ENCODE measurements around the gene POU2F1. TPM values are rescaled to one million over a fixed set of nuclear protein-coding genes. Genes with fewer than 3 reads are reported as not detected.

Gene POU2F1
- total and polyA plus RNA-seq, 2 donors (not counting 1 experiment from before 2014, with no cell fraction given) = 5.2 to 48.8 TPM

DNA sequence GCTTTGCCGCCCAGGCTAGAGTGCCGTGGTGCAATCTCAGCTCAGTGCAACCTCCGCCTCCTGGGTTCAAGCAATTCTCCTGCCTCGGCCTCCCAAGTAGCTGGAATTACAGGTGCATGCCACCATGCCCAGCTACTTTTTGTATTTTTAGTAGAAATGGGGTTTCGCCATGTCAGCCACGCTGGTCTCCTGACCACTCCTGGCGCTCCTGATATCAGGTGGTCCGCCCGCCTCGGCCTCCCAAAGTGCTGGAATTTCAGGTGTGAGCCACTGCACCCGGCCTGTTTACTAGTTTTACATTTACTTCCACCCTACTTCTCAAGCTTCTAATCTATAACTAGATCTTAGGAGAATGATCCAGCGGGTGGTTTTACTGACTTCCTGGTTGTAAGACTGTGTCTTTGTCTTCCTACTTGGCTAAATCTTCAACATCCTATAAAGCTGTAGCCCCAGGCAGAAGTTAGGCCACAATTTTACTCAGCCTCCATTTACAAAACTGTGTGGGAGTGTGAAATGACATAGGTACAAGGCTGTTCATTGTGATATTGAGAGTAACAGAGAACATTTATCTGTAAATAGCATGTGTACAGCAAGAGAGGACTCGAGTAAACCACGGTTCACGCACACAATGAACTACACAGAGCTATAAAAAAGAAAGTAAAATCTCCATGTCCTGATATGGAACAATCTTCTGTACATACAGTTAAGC, 9.6 kb upstream of the POU2F1 start:
- H3K9ac ChIP-seq (ENCODE audit: low read length) = no peak overlapping the region
- peaks cover 0 to 4% of the 10 kb centered on the region in 2 donors for H3K4me1 ChIP-seq (ENCODE audit: control insufficient read depth in 2 of 2, insufficient read depth in 2 of 2, low read length in 2 of 2)
- intact Hi-C loops (cut with micrococcal nuclease) = no loop called here
- no peak overlapping the region for H3K4me2 ChIP-seq (replicated peaks; ENCODE audit: low read depth, low read length, poor library complexity, severe bottlenecking)
- ATAC-seq (ENCODE audit: low read depth) (no peak), DNase-seq (no peak)
- no peaks in the 10 kb centered on the region for H4K20me1 ChIP-seq (ENCODE audit: control insufficient read depth, insufficient read depth, low read length, poor library complexity, severe bottlenecking)
- CTCF ChIA-PET = interaction anchor here (0.9 kb wide), 1 partner anchor 9 kb away, joined by 4 read pairs; the partner anchor contains the start of gene POU2F1
- Mint-ChIP-seq H3K4me1 (peaks cover 6% of the 10 kb centered on the region), H3K4me3 (no peak overlapping the region), H3K27ac (no peak overlapping the region), H3K9me3 (ENCODE audit: insufficient read depth) (peaks cover 16% of the 10 kb centered on the region), H3K27me3 (no peaks in the 10 kb centered on the region)
- 100% methylated on average over 8 of the region's 15 CpGs for WGBS (ENCODE audit: insufficient coverage)
- H3K36me3 ChIP-seq (replicated peaks in 1 of 2; ENCODE audit: control extremely low read depth in 1 of 2, control insufficient read depth in 1 of 2, extremely low read depth in 1 of 2, insufficient read depth in 2 of 2, low read length in 1 of 2) = no peaks in the 10 kb centered on the region
- H3K9me3 ChIP-seq (ENCODE audit: control extremely low read depth in 1 of 3, control insufficient read depth in 2 of 3, insufficient read depth in 1 of 3, low read length in 2 of 3) = peaks cover 14 to 34% (median 30%) of the 10 kb centered on the region in 3 donors
- H3K27me3 ChIP-seq (replicated peaks in 1 of 4; ENCODE audit: control extremely low read depth in 1 of 4, control insufficient read depth in 3 of 4, insufficient read depth in 4 of 4, low read length in 3 of 4) = no peaks in the 10 kb centered on the region
- H3K4me3 ChIP-seq (ENCODE audit: control extremely low read depth in 1 of 5, extremely low read depth in 1 of 5, insufficient read depth in 1 of 5, low read depth in 2 of 5, low read length in 4 of 5) = no peak overlapping the region
- H3K27ac ChIP-seq (ENCODE audit: low read length in 2 of 2) = no peak overlapping the region
- H3K79me2 ChIP-seq (ENCODE audit: control insufficient read depth, insufficient read depth, low read length) = no peaks in the 10 kb centered on the region
- no peak overlapping the region for H2AFZ ChIP-seq (ENCODE audit: insufficient read depth, low read depth, low read length, poor library complexity, severe bottlenecking)
- TF ChIP-seq CTCF (IDR thresholded peaks at IDR 0.05) = no peak
- TF ChIP-seq EZH2 (IDR thresholded peaks at IDR 0.05; ENCODE audit: borderline replicate concordance, insufficient read depth, low read depth, low read length, poor library complexity, severe bottlenecking) = no peak
- POLR2A ChIA-PET = no interaction called here

GRCh38 chr1:167212025-167212424, 8.7 kb upstream of the POU2F1 start:
- Histone ChIP-seq H3K27ac (ENCODE audit: low read length in 2 of 2) (no peak overlapping the region), H3K9me3 (ENCODE audit: control extremely low read depth in 1 of 3, control insufficient read depth in 2 of 3, insufficient read depth in 1 of 3, low read length in 2 of 3) (peaks cover 15 to 37% (median 35%) of the 10 kb centered on the region in 3 donors), H3K79me2 (ENCODE audit: control insufficient read depth, insufficient read depth, low read length) (no peaks in the 10 kb centered on the region), H3K27me3 (replicated peaks in 1 of 4; ENCODE audit: control extremely low read depth in 1 of 4, control insufficient read depth in 3 of 4, insufficient read depth in 4 of 4, low read length in 3 of 4) (no peaks in the 10 kb centered on the region), H3K4me3 (ENCODE audit: control extremely low read depth in 1 of 5, extremely low read depth in 1 of 5, insufficient read depth in 1 of 5, low read depth in 2 of 5, low read length in 4 of 5) (no peak overlapping the region), H3K4me2 (replicated peaks; ENCODE audit: low read depth, low read length, poor library complexity, severe bottlenecking) (no peak overlapping the region), H3K36me3 (replicated peaks in 1 of 2; ENCODE audit: control extremely low read depth in 1 of 2, control insufficient read depth in 1 of 2, extremely low read depth in 1 of 2, insufficient read depth in 2 of 2, low read length in 1 of 2) (no peaks in the 10 kb centered on the region), H3K4me1 (ENCODE audit: control insufficient read depth in 2 of 2, insufficient read depth in 2 of 2, low read length in 2 of 2) (peaks cover 0 to 4% of the 10 kb centered on the region in 2 donors), H2AFZ (ENCODE audit: insufficient read depth, low read depth, low read length, poor library complexity, severe bottlenecking) (no peak overlapping the region), H4K20me1 (ENCODE audit: control insufficient read depth, insufficient read depth, low read length, poor library complexity, severe bottlenecking) (no peaks in the 10 kb centered on the region), H3K9ac (ENCODE audit: low read length) (no peak overlapping the region)
- TF ChIP-seq EZH2 (IDR thresholded peaks at IDR 0.05; ENCODE audit: borderline replicate concordance, insufficient read depth, low read depth, low read length, poor library complexity, severe bottlenecking) = no peak
- TF ChIP-seq CTCF (IDR thresholded peaks at IDR 0.05) = no peak
- Mint-ChIP-seq H3K4me1 (peaks cover 6% of the 10 kb centered on the region), H3K9me3 (ENCODE audit: insufficient read depth) (peaks cover 14% of the 10 kb centered on the region), H3K27ac (no peak overlapping the region), H3K27me3 (no peaks in the 10 kb centered on the region), H3K4me3 (no peak overlapping the region)
- POLR2A ChIA-PET = no interaction called here
- intact Hi-C loops (cut with micrococcal nuclease) = no loop called here
- CTCF ChIA-PET = interaction anchor here (0.9 kb wide), 1 partner anchor 8 kb away, joined by 4 read pairs; the partner anchor contains the start of gene POU2F1
- ATAC-seq (ENCODE audit: low read depth) (no peak), DNase-seq (no peak)
